Fibroblast of lung (primary cell): Measurements from ENCODE around the gene PPM1E. TPM values are rescaled to one million over a fixed set of nuclear protein-coding genes. Genes with fewer than 3 reads are reported as not detected.
A peak's percentile ranks its signal among the peaks of the same experiment; 100 is the strongest.

ENCODE experiments used
- DNase-seq, 2 donors: peaks; one replicate each; pipeline versions ENCODE4 v3.0.0 to v3.0.0-alpha.2; 2010; ENCODE audit warnings: low read depth in 2 of 2
- H2AFZ ChIP-seq: 2 replicates; pipeline ENCODE4 v1.5.1; 2012; ENCODE audit warnings: low read length, control low read depth, inconsistent platforms
- H3K27ac ChIP-seq: 2 replicates; pipeline ENCODE4 v1.5.1; 2011; ENCODE audit warnings: low read length, control low read depth; ENCODE audit not compliant: insufficient read depth
- H3K27me3 ChIP-seq: 2 replicates; pipeline ENCODE4 v1.5.1; 2011; ENCODE audit warnings: mild to moderate bottlenecking, low read length; ENCODE audit not compliant: control insufficient read depth, insufficient read depth
- H3K36me3 ChIP-seq: 2 replicates; pipeline ENCODE4 v1.5.1; 2011; ENCODE audit warnings: low read length; ENCODE audit not compliant: control insufficient read depth, insufficient read depth
- H3K4me1 ChIP-seq: 2 replicates; pipeline ENCODE4 v1.5.1; 2011; ENCODE audit warnings: low read length; ENCODE audit not compliant: control insufficient read depth, insufficient read depth; ENCODE audit errors: extremely low read depth
- H3K4me2 ChIP-seq: 2 replicates; pipeline ENCODE4 v1.5.1; 2011; ENCODE audit warnings: low read length, control low read depth; ENCODE audit not compliant: insufficient read depth; ENCODE audit errors: extremely low read depth
- H3K4me3 ChIP-seq, 4 experiments: fragments of 200-600 bp in 1 of 4; sonication (generic) in 1 of 4; replicated peaks in 1 of 4; 2 replicates each; pipeline ENCODE4 v1.5.1; 2011 to 2016; ENCODE audit warnings: low read length in 4 of 4, low read depth in 3 of 4, mild to moderate bottlenecking in 3 of 4, control low read depth in 2 of 4, inconsistent platforms in 1 of 4, mixed read lengths in 1 of 4; ENCODE audit not compliant: insufficient read depth in 1 of 4; ENCODE audit errors: control extremely low read depth in 1 of 4
- H3K79me2 ChIP-seq: 2 replicates; pipeline ENCODE4 v1.5.1; 2012; ENCODE audit warnings: mild to moderate bottlenecking, low read length, inconsistent platforms; ENCODE audit not compliant: control insufficient read depth, insufficient read depth
- H3K9ac ChIP-seq: 2 replicates; pipeline ENCODE4 v1.5.1; 2011; ENCODE audit warnings: mild to moderate bottlenecking, low read length, control low read depth; ENCODE audit not compliant: insufficient read depth
- H3K9me3 ChIP-seq: 2 replicates; pipeline ENCODE4 v1.5.1; 2012; ENCODE audit warnings: low read depth, low read length; ENCODE audit not compliant: control insufficient read depth, insufficient read depth
- H4K20me1 ChIP-seq: 2 replicates; pipeline ENCODE4 v1.5.1; 2011; ENCODE audit warnings: low read length; ENCODE audit not compliant: control insufficient read depth, insufficient read depth; ENCODE audit errors: extremely low read depth
- CTCF ChIP-seq, 2 donors: IDR thresholded peaks in 1 of 2; conservative IDR thresholded peaks in 1 of 2; 1 replicate in 1 of 2; 2 replicates in 1 of 2; pipeline ENCODE4 v1.5.1; 2011 to 2012; ENCODE audit warnings: low read length in 2 of 2, control low read depth in 1 of 2, inconsistent platforms in 1 of 2, low read depth in 1 of 2, mild to moderate bottlenecking in 1 of 2
- EZH2 ChIP-seq: IDR thresholded peaks from 2 replicates; pipeline ENCODE4 v1.5.1; 2012; ENCODE audit warnings: low read length, control low read depth, mild to moderate bottlenecking; ENCODE audit errors: missing control alignments
- polyA plus RNA-seq, 2 donors: library from polyadenylated mRNA; depleted of rRNA in 1 of 2; stranded (reverse) in 1 of 2; unstranded in 1 of 2; fragments of >200 nt; gene quantifications; 2 replicates each; pipeline ENCODE4 v1.2.1, GENCODE V29; 2011 to 2012; ENCODE audit warnings: missing spikeins in 1 of 2
- total RNA-seq: library from RNA; depleted of rRNA; stranded (reverse); fragments of >200 nt; gene quantifications from 2 replicates; pipeline ENCODE4 v1.2.1, GENCODE V29; 2014

Gene PPM1E
- total and polyA plus RNA-seq, 2 donors (not counting 1 experiment from before 2014, with no cell fraction given), result 0.02 to 0.50 TPM

DNA sequence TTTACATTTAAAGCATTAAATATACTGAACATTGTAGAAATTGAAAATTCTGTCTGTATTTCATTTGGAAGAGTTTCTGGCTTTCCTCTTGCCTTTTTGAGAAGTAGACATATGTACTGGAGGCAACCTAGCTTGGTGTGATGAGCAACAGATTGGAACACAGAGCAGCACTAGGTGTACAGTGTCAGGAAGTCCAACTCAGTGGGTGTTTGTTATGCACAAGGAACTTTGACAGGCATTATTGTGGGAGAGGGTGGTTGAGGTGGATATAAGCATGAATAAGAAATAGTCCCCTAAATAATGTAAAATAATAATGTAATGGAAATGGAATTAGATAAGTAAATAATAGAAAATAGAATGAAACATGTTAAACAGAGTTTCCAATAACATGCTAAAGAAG, 58.1 kb downstream of the PPM1E start:
- Histone ChIP-seq H3K27me3 (no peaks in the 10 kb centered on the region), H3K79me2 (no peaks in the 10 kb centered on the region), H4K20me1 (no peaks in the 10 kb centered on the region), H3K36me3 (no peaks in the 10 kb centered on the region), H3K4me1 (no peaks in the 10 kb centered on the region), H2AFZ (no peak overlapping the region), H3K9me3 (no peaks in the 10 kb centered on the region), H3K9ac (no peak overlapping the region), H3K27ac (no peak overlapping the region), H3K4me3 (no peak overlapping the region), H3K4me2 (no peak overlapping the region)
- no peak for TF ChIP-seq EZH2
- no peak for TF ChIP-seq CTCF (conservative IDR thresholded peaks at IDR 0.05 in 1 of 2, IDR thresholded peaks at IDR 0.05 in 1 of 2; ENCODE audit: low read depth in 1 of 2, low read length in 2 of 2)
- DNase-seq, result no peak

- H3K79me2 ChIP-seq, result no peaks in the 10 kb centered on the region
- no peak for TF ChIP-seq CTCF (conservative IDR thresholded peaks at IDR 0.05 in 1 of 2, IDR thresholded peaks at IDR 0.05 in 1 of 2; ENCODE audit: low read depth in 1 of 2, low read length in 2 of 2)
- no peak for TF ChIP-seq EZH2
- no peaks in the 10 kb centered on the region for H3K36me3 ChIP-seq
- H3K27ac ChIP-seq, result no peak overlapping the region
- no peaks in the 10 kb centered on the region for H3K9me3 ChIP-seq
- no peak overlapping the region for H2AFZ ChIP-seq
- H3K9ac ChIP-seq, result no peak overlapping the region
- H4K20me1 ChIP-seq, result no peaks in the 10 kb centered on the region
- DNase-seq, result no peak
- H3K4me1 ChIP-seq, result no peaks in the 10 kb centered on the region
- H3K4me2 ChIP-seq, result no peak overlapping the region
- H3K27me3 ChIP-seq, result no peaks in the 10 kb centered on the region
- no peak overlapping the region for H3K4me3 ChIP-seq
These were observed 63.0 kb downstream of the PPM1E start for GRCh38 chr17:58818654-58819053.

- no peaks in the 10 kb centered on the region for H3K4me1 ChIP-seq
- H3K27ac ChIP-seq, result no peak overlapping the region
- H2AFZ ChIP-seq, result no peak overlapping the region
- no peaks in the 10 kb centered on the region for H4K20me1 ChIP-seq
- H3K27me3 ChIP-seq, result no peaks in the 10 kb centered on the region
- no peak overlapping the region for H3K4me2 ChIP-seq
- H3K9ac ChIP-seq, result no peak overlapping the region
- no peaks in the 10 kb centered on the region for H3K79me2 ChIP-seq
- peak in 1 of 2 donors; percentile 5 for DNase-seq
- TF ChIP-seq EZH2, result no peak
- TF ChIP-seq CTCF (conservative IDR thresholded peaks at IDR 0.05 in 1 of 2, IDR thresholded peaks at IDR 0.05 in 1 of 2; ENCODE audit: low read depth in 1 of 2, low read length in 2 of 2), result no peak
- H3K36me3 ChIP-seq, result no peaks in the 10 kb centered on the region
- no peaks in the 10 kb centered on the region for H3K9me3 ChIP-seq
- H3K4me3 ChIP-seq, result no peak overlapping the region
These were observed 66.7 kb downstream of the PPM1E start for GRCh38 chr17:58822148-58823050.
